ENCODE results near the gene AIF1L.

DNA sequence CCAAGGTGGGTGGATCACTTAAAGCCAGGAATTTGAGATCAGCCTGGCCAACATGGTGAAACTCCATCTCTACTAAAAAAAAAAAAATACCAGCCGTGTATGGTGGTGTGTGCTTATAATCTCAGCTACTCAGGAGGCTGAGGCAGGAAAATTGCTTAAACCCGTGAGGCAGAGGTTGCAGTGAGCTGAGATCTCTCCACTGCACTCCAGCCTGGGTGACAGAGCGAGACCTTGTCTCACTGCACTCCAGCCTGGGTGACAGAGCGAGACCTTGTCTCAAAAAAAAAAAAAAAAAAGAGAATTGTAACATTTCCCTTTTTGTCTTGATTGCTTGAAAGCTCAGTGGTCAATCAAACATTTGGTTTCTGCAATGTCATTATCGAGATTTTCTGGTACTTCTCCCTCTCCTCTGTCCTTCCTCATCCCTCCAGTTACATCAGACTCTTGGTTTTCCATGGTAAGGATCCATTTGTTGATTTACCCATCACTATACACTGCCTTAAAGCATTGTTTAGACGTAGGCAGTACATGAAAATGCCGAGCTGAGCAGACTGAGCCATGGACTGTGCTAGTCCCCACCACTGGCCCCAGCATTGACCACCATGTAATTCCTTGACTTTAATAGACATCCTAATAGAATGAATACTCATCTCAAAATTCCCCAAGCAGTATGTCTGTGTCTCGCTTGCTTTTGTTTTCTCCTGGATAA, 11.5 kb upstream of the AIF1L start:
- TF ChIP-seq, protein P1, sequence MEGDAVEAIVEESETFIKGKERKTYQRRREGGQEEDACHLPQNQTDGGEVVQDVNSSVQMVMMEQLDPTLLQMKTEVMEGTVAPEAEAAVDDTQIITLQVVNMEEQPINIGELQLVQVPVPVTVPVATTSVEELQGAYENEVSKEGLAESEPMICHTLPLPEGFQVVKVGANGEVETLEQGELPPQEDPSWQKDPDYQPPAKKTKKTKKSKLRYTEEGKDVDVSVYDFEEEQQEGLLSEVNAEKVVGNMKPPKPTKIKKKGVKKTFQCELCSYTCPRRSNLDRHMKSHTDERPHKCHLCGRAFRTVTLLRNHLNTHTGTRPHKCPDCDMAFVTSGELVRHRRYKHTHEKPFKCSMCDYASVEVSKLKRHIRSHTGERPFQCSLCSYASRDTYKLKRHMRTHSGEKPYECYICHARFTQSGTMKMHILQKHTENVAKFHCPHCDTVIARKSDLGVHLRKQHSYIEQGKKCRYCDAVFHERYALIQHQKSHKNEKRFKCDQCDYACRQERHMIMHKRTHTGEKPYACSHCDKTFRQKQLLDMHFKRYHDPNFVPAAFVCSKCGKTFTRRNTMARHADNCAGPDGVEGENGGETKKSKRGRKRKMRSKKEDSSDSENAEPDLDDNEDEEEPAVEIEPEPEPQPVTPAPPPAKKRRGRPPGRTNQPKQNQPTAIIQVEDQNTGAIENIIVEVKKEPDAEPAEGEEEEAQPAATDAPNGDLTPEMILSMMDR (IDR thresholded peaks at IDR 0.05; ENCODE audit: low read depth, low read length, missing input control) = no peak
- no peak for TF ChIP-seq EGR1 (IDR thresholded peaks at IDR 0.05; ENCODE audit: low read depth in 2 of 2)
- no peak for TF ChIP-seq RXRA (IDR thresholded peaks at IDR 0.05)
- TF ChIP-seq JUND (IDR thresholded peaks at IDR 0.05) = no peak
- TF ChIP-seq, protein P2, sequence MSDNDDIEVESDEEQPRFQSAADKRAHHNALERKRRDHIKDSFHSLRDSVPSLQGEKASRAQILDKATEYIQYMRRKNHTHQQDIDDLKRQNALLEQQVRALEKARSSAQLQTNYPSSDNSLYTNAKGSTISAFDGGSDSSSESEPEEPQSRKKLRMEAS (IDR thresholded peaks at IDR 0.05) = no peak
